NCI-H2171 (cell line): ENCODE measurements around the gene C13orf46.

ENCODE experiments used
- DNase-seq: peaks from one replicate; lab custom pipeline; 2025; lab: John Stamatoyannopoulos, UW

C13orf46 gene

DNA sequence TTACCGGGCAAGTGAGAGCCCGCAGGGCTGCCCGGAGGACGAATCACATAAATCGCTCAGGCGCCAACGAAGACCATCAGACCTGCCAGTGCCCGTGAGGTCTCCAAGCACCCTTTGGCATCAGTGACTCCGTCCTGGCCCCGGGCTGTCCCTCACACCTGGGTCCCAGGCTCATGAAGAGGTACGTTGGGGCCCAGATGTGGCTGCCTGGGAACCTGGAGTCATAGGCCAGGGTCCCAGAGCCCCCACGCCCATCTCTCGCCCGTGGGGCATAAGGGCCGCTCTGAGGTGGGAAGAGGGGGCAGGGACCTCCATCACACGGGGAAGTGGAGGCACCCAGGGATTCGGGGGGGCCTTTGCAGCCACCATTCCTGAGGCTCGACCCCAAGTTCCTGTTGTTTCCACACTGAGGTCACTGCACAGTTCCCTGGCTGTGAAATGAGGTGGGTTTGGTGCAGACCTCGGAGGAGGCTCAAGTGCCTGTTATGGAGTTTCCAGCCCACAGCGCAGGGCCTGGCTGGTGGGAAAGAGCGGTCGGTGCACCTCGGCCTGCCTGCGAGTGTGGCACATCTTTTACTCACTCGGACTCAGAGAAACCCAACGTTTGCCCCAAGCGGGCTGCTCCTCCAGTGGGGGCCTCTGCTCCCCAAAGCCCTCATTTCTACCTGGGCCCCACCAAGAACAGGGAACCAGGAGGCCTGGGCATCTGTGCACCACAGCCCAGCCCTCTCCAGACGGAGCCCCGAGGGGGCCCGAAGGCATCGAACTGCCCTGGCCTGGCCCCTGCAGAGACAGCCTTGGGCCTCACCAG, 35.9 kb upstream of the C13orf46 start:
- no peak for DNase-seq

GRCh38 chr13:114008964-114009589, 35.2 kb upstream of the C13orf46 start:
- no peak for DNase-seq

DNA sequence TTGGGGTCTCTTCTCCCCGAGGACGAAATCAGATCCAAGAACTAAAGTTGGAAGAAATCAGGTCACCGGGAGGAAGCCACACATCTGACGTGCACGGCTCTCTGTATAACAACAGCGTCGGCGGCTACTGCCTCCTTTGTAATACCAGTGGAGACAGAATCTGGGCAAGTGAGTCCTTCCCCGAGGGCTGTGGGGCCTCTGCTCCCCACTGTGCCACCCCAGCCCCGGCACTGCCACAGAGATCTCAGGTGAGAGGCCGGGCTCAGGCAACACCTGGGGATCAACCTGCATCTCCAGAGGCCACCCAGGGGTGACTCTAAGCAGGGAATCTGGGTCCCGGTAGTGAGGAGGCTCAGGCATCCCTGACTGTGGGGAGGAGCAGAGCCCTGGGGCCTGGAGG, 33.7 kb upstream of the C13orf46 start:
- DNase-seq, result no peak

- no peak for DNase-seq
Measured at GRCh38 chr13:114005206-114005724, 31.4 kb upstream of the C13orf46 start.

DNA sequence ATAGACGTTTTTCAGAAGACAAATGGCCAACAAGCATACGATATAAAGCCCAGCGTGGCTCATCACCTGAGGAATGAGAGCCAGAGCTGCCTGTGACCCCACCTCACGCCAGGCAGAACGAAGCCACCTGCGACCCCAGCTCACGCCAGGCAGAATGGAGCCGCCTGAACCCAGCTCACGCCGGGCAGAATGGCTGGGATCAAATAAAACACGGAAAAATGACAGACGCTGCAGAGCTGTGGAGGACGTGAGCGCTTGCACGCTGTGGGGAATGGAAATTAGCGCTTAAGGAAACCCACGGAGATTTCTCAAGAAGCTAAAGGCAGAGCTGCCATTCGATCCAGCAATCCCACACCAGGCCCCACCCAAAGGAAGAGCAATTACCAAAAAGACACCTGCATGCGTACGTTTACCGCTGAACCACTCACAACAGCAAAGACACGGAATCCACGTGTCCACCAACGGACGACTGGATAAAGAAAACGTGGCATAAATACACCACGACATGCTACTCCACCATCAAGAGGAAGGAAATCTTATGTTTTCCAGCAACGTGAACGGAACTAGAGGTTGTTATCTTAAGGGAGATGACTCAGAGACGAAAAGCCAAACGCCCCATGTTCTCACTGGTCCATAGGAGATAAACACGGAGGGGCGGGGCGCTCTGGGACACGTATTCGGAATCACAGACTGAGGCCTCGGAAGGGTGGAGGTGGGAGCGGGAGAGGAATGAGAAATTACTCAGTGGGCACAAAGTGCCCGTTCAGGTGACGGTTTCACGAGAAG, 30.7 kb upstream of the C13orf46 start:
- DNase-seq, result no peak

DNA sequence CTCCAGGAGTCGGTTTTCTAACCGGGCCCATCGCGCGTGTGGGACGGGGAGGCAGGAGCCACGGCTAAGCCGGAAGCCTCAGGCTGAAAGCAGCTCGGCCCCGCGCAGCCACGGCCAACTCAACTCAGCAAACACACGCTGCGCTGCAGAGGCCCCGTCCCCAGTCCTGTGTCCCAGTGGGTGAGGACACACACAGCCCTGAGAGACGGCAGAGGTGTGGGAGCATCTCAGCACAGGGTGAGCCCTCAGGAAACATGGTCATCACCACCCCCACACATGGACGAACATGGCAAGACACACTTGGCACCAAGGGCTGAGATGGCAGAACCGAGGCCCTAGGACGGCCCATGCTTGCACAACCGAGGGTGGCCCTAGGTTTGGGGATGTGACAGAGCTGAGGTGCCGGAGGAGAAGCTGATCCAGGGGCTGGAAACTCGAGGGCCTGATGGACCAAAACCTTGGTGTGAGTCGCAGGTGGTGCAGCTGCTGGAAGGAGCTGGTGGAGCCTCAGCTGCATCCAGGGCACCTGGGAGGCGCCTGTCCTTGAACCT, 29.0 kb upstream of the C13orf46 start:
- no peak for DNase-seq

DNA sequence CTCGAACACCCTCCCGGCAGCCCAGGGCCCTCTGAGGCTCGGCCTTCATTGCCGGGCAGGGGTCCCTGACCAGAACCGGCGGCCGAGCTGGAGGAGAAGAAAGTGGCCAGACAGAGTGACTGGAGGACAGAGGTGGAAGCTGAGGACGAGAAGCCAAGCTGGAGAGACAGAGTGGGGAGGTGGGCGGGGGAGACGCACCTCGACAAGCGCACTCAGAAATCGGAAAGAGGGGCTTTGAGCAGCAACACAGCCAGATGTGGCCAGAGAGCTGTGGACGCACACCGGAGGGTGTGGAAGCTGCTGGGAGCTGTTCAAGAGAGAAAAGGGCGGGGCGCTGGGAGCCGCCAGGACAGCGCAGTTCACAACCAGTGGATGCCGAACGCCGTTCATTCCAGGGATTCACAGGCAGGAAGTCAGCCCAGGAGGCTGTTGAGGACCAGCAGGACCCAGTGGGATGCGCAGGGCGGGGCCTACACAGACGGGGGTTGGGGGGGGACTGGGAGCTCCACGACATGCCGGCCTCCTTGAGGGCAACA, 28.2 kb upstream of the C13orf46 start:
- no peak for DNase-seq

DNA sequence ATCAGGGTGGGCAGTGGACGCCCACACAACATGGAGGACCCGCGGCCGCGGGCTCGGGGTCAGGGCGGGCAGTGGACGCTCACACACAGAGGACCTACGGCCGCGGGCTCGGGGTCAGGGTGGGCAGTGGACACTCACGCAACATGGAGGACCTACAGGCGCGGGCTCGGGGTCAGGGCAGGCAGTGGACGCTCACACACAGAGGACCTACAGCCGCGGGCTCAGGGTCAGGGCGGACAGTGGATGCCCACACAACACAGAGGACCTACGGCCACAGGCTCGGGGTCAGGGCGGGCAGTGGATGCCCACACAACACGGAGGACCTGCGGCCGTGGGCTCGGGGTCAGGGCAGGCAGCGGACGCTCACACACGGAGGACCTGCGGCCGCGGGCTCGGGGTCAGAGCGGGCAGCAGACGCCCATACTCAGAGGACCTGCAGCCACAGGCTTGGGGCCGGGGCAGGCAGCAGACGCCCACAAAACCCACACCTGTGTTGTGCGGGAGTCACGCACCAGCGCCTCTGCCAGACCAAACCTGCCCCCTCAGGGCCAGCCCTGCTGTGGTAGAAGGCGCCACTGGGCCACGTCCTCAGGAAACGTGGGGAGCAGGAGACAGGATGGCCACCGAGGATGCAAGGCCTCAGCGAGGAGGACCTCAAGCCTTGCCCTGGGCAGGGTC, 27.6 kb upstream of the C13orf46 start:
- DNase-seq, result no peak

- DNase-seq, result no peak
Measured at GRCh38 chr13:114000151-114001040, 26.5 kb upstream of the C13orf46 start.

DNA sequence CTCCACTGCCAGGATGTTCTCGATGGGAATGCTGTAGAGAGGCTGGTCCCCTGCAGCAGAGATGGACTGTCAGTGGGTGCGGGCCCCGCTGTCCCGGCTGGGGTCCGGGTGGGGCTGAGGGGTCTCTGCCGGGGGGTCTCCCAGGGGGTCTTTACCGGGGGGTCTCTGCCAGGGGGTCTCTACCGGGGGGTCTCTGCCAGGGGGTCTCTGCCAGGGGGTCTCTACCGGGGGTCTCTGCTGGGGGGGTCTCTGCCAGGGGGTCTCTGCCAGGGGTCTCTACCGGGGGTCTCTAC, 25.7 kb upstream of the C13orf46 start:
- no peak for DNase-seq

DNA sequence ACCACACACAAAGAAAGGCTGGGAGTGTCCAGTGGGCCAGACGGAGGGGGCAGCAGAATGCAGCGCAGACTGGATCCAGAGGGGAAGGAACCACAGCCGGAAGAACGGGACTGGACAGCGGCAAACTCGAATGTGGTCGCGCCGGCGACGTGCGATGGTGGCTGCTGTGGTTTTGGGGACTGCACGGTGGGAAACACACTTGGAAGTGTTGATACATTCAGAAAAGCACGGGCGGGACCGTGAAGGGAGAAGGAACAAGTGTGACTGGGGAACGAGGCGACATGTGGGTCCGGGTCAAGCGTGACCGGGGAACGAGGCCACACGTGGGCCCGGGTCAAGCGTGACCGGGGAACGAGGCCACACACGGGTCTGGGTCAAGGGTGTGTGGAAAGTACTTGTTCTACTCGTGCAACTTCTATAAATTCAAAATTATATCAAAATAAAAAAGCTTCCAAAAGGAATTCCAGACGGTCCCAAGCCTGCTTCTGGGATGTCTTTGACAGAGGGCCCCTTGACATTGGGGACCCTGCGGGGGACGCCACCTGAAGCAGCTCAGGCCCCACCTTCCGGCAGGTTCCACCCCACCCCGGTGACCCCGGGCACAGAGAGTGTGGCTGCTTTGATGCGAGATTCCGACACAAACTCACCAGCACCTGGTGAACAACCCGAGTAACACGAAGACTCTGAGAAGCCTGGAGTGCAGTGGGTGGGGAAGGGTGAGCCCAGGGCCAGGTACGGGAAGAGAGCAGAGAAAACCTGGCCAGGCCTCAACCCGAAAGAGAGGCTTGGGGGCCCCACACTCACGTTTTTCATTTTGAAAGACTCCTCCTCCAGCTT, 25.1 kb upstream of the C13orf46 start:
- DNase-seq, result no peak

GRCh38 chr13:113997845-113998751, 24.2 kb upstream of the C13orf46 start:
- DNase-seq, result peak; percentile 30

- DNase-seq, result no peak
Measured at GRCh38 chr13:113996912-113997745, 23.3 kb upstream of the C13orf46 start.

- no peak for DNase-seq
Measured at GRCh38 chr13:113996081-113996911, 22.4 kb upstream of the C13orf46 start.

- DNase-seq, result no peak
Measured at GRCh38 chr13:113995051-113995601, 21.2 kb upstream of the C13orf46 start.

GRCh38 chr13:113992276-113993005, 18.6 kb upstream of the C13orf46 start:
- DNase-seq, result no peak
